ELF-1 (cell line): ENCODE results near the gene SPESP1.

Source experiments
- DNase-seq: peaks from one replicate; pipeline ENCODE4 v3.0.0-alpha.2; 2016; ENCODE audit warnings: low read depth, low spot score

SPESP1 gene

DNA sequence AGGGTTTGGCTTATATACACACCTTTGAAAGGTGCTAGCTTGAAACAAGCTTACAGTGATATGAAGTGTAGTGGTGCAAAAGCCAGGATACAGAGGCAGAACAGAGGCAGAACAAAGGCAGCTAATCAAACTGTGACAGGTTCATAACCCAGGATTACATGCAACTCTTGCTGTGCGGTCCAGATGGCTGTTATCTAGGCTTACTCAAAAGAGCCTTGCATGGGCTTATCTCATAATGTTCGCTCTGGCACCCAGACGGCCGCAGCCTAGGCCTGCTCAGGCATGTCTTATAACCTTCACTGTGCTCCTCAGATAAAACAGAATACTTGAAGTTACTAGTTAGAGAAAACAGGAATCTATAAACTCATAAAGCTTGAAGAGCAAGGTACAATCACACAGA is 61.4 kb downstream of the SPESP1 start:
- peak; percentile 62 for DNase-seq

DNA sequence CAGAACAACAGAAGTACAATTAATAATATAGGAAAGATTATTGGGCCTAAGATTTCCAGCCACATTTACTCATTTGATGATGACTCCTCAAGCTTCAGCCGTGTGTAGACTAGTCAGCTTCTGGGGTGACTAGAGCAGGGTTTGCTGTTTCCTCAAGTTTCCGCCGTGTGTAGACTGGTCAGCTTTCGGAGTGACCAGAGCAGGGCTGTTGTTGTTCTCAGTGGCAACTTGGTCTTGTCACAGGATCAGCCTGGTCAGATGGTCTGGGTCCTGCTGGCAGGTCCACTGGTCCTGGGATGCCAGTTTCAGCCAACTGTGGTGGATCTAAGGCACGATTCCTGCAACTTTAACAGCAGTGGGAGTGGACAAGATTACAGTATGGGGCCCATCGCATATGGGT is 62.4 kb downstream of the SPESP1 start:
- DNase-seq: no peak

DNA sequence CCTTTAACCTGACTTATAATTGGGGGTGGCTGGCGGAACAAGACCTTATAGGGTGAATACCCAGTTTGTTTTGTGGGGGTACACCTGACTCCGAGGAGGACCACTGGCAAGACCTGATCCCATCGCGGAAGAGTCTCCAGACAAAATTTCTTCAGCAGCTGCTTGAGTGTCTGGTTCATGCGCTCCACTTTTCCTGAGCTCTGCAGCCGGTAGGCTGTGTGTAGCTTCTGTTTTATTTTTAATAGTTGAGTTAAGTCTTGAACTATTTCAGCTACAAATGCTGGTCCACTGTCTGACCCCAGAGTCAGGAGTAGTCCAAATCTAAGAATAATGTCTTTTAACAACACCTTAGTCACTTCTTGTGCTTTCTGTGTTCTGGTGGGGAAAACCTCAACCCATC is 63.0 kb downstream of the SPESP1 start:
- no peak for DNase-seq

DNA sequence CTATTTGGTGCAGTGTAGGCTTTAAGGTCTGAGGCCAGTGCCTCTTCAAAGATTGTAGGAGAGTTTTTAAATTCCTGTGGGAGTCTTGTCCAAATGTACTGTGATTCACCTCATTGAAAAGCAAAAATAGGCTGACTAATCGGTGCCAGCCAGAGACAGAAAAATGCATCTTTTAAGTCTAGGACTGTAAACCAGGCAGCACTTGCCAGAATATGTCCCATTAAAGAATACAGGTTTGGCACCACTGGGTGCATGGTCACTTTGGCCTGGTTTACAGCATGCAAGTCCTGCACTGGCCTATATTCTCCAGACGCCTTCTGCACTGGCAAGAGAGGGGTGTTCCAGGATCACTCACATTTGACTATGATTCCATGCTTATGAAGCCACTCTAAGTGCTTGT is 63.8 kb downstream of the SPESP1 start:
- DNase-seq: no peak

DNA sequence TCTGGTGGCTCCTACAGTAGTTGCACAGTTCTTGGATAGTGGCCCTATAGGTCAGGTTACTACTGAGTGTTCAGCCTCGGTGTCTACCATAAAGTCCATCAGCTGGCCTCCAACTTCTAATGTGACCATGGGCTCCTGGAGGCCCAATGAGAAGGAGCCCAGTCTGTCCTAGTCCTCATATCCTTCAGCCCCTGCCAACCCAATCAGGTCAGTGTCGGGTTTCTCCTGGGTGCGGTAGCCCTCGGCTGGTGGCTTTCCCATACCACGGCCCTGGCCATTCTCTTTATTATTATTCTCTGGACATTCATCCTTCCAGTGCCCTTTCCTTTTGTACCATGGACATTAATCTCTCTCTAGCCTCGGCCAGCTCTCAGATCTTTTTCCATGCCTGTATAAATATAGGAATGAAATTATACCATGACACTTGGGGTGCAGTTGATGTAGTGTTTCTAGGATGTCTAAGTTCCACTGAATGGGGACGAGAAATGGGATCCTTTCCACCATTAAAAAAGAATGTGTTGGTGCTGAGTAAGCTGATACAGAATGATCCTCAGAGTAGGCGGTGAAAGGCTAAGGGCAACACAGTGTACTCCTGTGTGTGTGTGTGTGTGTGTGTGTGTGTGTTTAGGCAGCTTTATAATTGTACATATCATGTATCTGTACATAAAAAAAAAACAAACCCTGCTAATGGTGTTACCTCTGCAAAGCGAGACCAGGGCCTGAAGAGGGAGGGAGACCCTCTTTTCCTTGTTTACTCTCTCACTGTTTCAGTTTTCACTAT is 64.8 kb downstream of the SPESP1 start:
- DNase-seq: no peak
